DMS153 treated with DMSO at 0.1 percent for 48 hours (cell line): ENCODE measurements around the gene NTM.

ENCODE experiments used
- DNase-seq: peaks from one replicate; lab custom pipeline; 2025; ENCODE audit not compliant: unreplicated experiment; lab: John Stamatoyannopoulos, UW

Gene NTM

DNA sequence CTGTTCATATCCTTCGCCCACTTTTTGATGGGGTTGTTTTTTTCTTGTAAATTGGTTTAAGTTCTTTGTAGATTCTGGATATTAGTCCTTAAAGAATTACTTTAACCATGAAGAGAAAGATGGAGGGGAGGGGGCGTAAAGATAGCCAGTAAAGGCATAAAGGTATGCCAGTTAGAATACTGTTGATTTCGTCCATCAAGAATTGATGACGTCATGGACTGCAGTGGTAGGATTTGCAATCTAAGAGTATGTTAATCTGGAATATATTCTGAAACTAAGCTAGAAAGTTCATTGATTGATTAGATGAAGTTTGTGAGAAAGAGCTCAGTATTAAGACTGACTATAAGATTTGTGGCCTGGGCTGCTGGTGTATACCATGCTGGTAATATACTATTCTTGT, 856.1 kb downstream of the NTM start:
- no peak for DNase-seq

DNA sequence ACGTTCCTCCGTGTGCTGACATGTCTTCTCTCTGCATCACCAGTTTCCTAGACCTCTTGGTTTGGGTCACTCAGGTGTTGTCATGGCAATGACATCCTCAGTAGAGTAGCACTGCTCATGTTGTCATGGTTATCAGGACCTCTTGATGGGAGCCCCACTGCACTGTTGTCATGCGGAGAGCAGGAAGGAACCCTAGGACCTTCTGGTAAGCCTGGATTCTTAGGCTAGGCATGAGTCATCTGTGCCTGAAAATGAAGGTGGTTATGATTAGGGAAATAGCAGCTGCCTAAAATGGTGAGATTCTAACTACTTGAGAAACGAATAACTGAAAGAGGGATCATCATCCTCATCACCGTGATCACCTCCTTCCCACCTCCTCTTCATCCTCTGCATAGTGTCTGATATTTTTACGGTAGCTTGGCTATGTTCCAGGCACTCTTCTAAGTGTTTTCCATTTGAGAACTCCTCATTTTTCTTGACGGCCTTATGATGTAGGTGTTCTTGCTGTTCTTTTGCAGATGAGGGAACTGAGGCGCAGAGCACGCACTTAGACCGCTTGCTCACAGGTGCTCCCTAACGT, 858.4 kb downstream of the NTM start:
- DNase-seq: no peak

DNA sequence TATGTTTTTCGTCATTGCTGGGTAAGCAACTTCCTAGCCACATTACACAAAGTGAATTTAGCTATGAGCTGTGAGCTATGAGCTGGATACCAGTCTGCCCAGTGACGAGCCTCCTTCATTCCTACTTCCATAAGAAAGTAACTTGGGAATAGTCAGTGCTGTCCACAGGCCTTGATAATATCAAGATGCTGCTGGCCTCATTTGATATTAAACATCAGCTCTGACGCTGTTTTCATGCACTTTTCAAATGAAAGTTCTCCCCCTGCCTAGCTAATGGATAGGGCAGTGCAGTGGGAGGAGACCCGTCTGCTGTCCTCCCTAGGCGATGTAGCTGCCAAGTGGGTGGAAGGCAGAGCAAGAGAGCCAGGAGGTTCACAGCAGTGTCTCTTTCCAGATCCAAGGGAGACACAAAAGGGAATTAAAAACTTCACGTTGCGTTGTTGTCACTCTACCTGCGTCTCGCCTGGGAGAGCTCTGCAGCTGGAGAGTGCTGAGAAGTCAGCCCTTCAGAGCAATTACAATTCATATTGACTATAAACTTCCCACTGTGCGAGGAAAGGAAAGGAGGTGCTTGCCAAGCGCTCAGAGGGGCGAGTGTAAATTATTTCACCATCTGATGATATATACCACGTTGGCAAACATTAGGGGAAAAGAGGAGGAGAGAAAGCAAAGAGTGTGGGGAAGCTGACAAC, 861.4 kb downstream of the NTM start:
- DNase-seq: no peak

DNA sequence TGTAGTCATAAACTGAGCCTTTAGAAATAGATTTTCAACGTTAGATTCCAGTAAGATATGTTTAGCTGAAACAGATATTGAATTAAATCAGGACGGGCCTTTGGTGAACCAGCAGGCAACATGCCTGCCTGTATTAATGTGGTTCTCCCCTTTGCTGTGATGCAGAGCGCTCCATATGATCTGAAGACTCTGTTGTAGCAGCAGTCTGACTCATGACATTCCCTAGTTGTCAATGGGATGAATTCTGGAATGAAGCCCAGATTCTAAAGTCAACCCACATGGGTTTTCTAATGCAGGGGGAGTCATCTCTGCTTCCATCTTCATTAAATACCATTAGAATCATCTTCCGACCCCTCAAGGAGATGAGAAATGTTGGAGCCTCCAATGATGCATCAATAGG, 864.5 kb downstream of the NTM start:
- DNase-seq: no peak

DNA sequence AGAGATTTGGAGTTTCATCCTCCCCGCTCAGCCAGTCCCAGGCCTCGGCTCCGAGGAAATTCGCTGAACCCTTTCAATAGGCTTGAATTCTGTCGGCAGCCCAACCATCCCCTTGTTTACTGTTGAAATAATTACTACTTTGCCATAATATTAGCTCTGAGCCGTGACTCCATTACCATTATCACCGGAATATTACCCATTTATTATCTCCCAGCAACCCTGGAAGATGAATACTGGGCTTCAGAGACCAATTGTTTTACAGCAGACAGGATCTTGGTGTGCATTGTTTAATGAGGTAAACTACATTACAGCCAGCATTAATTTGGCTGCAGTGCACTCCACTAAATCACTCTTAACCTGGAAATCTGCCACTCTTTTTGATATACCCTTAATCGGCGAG, 867.4 kb downstream of the NTM start:
- no peak for DNase-seq

DNA sequence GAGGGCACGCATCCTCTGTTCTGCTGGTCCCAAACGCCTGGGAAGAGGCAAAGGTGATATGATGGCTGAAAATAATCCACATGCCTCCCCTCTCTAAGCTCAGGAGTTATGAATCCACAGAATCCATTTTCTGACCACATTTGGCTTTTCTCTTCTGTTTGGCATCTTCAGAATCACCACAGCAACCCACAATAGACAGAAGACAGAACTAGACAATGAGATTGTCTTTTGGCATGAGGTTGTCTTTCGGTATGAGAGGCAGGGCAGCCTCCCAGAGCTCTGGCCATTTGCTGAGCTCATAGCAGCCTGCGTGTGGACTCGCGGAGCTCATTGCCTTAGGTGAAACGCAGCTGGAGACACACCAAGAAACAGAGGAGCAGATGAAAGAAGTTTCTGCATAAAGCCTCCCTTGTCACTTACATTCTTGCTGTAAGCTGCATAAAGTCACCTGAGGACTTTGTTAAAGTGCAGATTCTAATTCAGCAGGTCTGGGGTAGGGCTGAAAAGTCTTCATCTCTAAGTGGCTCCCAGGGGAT, 868.0 kb downstream of the NTM start:
- DNase-seq: no peak

DNA sequence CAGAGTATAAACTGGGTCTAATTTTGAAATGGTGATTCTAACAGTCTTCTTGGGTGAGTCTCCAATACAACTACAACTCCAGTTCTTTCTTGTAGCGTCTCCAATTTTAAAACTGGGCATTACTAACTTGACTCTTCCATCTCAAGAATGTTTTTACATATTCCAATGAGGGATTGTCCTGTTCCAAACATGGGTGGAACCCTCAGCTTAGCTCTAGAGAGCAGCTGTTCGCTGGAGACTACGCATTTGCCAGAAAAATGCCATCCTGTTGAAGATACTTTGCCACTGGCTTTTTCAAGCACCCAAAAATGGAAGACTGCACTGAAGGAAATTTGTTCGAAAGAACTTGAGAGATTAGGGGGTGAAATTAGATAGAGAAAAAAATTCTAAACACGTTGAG, 870.0 kb downstream of the NTM start:
- no peak for DNase-seq

DNA sequence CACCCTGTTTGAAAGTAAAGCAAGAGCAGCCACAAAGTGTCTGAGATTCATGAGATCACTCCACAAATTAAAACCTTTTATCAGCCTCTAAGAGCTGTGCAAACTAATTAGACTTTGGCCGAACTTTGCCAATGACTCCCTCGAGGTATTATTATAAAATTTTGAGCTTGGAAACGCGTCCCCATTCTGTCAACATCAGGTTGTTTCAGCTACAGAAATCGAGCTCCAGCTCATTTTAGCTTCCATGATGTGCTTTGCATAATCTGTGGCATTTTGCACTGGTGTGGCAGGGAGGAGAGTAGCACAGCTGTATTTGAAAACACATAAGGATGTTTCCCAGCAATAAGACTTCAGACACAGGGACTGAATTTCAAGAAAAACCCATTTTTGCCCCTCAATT, 872.2 kb downstream of the NTM start:
- no peak for DNase-seq

DNA sequence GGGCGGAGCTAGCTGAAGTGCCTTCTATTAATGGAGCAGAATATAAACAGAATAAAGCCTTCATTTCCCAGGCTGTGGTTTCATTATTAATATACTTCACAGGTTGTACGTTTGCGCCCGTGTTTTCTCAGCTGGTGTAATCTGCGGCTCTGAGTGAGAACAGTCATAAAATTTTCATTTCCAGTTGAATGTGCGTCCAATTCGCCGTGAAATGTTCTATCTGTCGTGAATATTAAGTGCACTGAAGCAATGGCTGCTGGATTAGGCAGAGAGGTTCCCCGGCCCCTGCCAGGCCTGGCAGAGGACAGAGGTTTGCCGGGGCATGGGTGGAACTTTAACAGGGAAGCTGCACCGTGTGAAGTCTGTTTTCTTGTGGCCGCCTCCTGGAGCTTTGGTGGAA, 874.4 kb downstream of the NTM start:
- no peak for DNase-seq

DNA sequence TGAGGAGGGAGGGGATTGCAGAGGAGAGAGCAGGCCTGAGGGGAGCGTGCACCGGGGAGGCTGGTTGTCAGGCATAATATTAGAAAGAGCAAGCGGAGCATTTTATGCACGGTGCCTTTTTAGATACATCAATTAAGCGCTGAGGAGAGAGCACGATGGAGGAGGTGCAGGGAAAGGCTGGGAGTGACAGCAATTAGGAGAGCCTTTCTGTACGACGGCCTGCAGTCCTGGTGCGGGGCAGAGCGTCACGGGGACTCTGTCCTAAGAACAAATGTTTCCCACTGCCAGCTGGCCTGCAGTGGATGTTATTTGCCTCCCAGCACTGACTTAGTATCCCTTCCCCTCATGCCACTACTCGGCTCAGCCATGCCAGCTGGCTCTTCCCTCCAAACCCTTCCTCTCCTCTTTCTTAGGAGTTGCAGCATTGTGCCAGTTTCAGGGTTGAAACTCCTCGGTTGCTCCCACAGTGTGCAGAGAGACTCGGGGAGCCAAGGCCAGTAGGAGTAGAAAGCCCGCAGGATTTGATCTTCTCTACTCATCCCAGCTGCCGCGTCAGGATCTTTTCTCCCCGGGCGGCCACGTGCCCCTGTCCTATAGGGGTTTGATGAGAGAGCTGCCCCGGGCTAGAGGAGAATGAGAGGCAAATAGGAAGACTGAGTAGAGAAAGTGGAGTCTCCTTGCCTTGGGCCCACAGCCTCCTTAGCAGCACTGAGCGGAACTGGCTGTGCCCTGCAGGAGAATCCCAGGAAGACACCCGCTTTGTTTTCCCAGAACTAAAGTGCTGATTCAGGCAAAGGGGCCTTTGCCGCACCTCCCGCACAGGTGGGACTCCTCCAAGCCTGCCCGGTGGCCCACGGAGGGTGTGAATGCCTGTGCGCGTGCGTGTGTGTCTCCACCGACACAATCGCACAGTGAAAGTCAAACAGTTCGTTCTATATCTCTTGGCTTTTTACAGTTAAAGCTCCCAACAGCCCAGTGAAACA, 875.3 kb downstream of the NTM start:
- no peak for DNase-seq

DNA sequence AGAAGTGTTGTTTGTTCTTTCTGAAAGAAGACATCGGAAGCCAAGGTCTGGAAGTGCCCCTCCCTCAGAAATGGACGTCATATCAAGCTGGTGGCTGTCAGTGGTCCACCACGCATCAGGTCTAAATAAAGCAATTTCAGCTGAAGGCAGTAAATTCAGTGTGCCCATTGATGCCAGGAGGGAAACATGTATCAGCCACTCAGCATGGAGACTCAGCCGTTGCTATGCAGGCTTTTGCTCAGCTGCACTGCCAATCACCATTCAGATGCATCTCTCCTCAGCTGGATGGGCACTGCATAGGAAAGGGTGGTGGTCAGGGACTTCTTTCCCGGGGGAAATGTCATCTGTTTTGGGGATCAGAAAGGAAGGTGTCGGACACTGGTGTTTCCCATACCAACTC, 878.2 kb downstream of the NTM start:
- no peak for DNase-seq

DNA sequence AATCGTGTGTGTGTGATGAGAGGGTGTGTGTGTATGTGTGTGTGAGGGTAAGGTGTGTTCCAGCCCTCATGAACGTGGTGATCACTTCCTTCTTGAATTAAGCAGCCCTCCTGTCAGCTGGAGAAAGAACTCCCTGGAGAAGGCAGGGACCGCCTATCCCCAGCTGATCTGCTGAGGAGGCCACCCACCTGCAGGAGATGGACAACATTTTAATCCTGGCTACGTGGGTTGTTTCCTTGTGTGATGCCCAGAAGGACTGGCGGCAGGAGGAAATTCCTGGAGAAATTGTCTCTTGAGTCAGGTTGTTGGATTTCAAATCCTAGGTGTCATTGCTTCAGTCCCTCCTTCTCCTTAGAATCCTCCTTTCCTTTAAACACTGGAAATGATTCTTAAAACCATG, 878.8 kb downstream of the NTM start:
- DNase-seq: no peak

DNA sequence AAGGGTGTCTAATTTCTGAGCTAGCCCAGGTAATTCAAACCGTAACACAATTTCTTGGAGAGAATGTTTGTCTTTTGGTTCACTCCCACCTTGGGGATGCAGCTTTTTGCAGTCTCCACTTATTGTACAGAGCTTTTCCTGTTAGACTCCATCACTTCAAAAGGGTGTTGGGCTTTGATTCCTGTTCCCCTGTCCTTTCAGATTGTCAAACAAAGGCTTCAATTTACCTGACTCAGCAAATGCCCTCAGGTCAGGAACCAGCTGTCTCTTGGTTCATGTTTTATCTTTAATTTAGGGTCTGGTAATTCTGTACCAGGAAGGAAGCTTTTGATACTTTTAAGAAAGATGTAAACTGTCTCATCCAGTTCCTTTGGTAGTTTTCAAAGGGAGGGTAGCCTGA, 880.6 kb downstream of the NTM start:
- DNase-seq: no peak

DNA sequence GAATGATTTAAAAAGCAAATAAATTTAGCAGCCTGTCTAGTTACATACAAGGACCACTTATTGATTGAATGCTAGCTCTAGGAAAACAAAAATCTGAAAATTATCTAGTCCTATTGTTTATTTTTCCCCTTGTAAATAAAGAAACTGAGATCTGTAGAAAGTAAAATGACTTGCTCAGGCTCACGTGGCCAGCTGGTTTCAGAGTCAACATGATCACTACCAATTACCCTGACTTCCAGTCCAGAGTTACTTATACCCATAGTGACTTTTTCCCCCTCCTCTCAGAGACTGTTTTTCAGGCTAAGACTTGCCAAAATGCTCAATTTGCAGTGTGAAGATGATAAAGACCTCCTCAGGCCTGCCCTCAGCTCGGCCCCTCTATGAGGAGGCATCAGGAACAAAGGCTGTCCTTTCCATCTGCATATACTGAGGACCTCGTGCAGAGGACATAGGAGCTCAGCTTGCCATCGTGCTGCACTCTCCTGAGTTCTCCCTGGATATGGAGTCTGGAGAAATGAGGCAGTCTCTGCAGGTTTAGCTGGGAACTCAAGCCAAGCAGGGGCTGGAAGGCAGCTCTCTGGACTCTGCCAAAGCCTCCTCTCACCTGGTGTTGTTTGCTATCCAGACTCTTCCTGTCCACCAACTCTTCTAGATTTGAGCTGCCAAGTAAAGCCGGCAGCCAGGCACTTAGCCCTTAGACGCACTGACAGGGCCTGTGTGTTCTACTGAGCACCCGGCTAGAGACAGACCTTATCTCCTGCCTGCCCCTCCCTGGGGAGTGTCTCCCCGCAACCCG, 883.3 kb downstream of the NTM start:
- DNase-seq: no peak

DNA sequence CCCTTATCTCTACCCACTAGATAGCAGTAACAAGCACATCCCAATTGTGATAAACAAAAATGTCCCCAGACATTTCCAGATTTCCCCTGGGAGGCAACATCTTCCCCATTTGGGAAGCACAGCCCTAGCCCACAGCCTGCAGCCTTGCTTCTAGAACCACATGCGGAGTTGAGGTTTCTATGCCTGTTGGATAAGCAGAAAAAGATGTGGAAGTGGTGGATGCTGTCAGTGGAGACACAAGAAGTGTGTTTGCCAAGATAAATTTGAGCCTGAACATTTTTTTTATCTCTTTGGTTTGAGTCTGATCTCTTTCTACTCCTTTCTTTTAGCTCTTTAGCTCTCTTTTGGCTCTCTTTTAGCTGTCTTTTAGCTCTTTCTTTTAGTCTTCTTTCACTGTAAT, 884.5 kb downstream of the NTM start:
- no peak for DNase-seq

DNA sequence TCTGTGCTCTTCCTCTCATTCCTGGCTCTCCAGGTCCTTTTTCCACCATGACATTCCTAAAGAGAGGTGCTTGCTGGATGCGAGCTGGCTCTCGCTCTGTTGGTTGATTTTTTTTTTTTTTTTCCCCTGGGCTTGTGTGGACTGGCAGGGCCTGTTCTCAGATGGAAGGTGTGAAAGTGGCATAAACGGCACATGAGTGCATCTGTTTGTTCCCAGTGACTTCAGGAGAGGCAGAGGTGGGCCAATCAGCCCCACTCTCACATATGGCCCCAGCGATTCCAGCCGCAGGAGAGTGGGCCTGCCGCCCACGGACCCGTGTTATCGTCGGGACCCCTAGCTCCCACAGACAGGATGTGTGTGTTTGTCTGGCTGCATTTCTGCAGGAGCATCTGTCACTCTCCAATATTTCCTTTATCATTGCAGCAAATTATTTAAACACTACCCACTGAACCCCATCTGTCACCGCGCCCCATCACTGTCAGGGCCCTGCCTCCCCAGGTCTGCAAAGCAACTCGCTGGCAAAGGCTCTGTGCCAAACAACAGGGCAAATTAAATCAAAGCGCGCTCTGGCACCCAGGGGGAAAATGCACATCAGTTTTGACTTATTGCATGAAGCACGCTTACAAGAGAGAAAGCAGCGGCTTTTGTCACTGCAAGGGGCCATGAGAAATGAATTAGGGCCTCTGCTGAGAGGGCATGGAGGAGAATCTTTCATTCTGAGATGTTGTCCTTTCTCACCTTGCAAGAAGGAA, 886.3 kb downstream of the NTM start:
- no peak for DNase-seq

DNA sequence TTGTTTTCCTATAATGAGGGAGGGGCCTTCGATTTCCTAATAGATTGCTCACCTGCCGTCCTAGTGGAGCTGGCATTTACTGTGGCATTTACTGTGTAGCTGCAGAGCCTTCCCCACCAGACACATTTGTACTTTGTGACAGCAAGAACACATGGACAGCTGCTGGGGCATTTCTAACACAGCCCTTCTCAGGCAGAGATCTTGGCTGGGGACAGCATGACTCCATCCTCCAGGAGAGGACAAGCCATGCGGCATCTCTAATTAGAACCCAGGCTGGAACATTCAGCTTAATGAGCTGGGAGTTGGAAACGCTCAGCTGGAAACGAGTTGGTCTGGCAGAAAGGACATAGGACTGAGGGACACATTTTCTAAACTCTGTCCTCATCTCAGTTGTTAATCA, 887.5 kb downstream of the NTM start:
- DNase-seq: no peak

DNA sequence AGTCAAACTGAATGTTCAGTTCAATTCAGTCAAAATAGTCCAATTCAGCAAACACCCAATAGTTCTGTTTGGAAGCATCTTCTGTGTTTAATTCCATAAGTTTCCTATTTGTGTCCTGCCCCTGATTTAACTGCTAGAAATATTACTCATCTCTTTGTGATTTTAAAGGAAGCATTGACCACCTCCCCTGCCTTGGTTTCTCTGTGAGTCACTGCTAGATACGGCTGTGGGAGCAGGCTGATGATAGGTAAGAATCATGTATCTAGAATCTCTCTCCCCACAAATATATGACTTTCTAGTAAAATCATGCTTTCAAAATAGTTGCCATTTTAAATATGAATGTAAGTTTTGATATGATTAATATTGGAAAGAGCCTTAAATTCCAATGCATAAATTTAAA, 888.5 kb downstream of the NTM start:
- DNase-seq: no peak

DNA sequence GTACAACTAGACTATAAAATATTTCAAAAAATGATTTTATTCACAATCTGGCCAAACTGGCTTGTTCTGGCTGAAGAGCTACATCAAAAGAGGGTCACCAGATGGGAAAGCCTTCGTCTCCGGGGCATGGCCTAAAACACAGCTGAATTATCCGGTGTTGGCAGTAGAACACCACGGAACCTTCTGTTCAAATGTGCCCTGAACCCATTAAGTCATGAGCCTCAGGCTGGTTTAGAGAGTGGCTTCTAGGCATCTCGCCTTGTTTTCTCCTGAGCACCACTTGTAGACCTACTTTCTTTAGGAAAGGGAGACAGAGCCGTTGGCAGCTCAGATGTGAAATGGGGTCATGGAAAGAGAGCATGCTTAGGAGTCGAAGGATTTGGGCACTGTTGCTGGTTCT, 890.2 kb downstream of the NTM start:
- no peak for DNase-seq

DNA sequence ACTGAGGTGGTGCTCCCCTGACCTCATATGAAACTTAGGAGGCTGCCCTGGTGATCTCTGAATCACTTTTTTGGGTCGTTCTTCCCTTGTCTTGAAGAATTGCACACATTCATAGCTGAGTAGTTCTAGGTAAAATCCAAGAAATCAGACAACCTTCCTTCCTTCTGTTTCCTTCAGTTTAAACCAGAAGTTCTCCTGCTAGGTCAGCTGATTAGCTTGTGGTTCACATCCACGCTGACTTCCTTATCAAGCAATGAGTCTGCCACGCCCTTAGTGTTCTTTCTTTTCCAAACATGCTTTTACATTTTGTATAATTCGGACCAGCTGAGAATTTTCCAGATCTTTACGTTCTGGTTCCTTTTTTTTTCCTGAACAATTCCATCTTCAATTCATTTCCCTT, 892.8 kb downstream of the NTM start:
- DNase-seq: no peak
